GM21367 (cell line): ENCODE data around the gene LRP11.
"Not testable (repeated sequence)": the region's sequence is repeated elsewhere in the genome, so short reads cannot be mapped to it uniquely, and the experiment has no call there.

Experiments
- ATAC-seq: cut with Tn5 transposase; IDR thresholded peaks from one replicate; pipeline ENCODE4 v1.9.1; 2021; ENCODE audit not compliant: unreplicated experiment

The LRP11 gene

DNA sequence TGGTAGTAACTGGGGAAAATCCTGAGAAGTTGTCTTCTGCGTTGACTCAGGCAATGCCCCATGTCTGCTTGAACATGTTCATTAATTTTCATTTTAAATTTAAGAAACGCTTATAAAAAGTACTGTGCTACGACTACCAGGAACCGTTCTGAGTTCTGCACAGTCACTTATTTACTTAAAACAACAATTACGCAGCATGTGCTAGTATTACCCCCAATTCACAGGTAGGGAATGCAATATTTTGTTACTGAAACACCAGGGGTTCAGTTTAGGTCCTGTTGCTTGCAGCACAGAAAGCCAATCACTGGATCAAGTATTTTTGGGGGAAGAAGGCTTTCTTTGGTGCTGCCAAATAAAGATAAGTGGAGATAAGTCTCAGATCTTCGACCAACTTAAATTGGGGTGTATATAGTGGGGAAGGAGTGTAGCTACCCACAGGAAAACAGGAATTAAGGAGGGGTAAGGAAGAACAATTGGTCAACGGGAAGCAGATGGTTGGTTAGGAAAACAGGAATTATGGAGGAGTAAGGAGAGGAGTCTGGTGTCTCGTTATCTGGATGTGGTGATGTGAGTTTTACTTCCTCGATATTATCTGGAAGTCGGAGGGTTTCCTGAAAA, 5.2 kb upstream of the LRP11 start:
- no peak for ATAC-seq

- no peak for ATAC-seq
Observed at GRCh38 chr6:149867876-149868640, 3.9 kb upstream of the LRP11 start.

DNA sequence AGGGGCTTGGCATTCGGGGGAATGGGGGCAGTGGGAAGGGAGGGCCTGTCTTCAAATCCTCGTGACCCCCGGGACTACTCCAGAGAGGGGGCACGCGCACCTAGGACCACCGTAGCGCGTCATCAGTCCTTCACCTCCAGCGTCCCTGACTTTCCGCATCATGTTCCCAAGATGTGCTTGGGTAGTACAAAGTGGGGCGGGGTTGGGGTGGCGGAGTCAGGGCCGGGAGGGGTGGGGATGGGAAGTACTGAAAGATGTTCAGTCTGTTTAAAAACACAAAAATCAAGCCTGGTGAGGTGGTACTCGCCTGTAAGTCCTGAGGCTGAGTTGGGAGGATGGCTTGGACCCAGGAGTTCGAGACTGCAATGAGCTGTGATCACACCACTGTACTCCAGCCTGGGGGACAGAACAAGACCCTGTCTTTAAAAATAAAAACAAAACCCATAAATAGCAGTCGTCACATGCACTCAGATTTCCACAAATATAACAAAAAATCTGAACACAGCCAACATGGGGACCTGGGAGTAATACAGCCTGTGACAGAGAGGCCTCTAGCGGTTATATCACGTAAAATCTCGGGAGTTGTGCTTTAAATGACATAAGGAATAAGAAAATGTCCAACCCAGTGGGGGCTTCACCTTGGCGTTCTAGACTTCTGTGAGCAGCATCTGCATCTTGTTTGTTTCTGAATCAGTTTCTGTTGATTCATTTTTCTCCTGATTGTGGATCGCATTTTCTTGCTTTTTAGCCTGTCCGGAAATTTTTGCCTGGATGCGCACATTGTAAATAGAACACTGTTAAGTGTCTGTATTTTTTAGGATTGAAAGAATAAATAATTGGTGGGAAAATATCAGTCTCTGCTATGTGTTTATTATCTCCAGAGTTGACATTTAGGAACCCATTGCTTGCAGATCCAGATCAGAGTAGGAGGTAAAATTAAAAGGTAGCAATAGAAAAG, 698 bp upstream of the LRP11 start:
- ATAC-seq: no peak

DNA sequence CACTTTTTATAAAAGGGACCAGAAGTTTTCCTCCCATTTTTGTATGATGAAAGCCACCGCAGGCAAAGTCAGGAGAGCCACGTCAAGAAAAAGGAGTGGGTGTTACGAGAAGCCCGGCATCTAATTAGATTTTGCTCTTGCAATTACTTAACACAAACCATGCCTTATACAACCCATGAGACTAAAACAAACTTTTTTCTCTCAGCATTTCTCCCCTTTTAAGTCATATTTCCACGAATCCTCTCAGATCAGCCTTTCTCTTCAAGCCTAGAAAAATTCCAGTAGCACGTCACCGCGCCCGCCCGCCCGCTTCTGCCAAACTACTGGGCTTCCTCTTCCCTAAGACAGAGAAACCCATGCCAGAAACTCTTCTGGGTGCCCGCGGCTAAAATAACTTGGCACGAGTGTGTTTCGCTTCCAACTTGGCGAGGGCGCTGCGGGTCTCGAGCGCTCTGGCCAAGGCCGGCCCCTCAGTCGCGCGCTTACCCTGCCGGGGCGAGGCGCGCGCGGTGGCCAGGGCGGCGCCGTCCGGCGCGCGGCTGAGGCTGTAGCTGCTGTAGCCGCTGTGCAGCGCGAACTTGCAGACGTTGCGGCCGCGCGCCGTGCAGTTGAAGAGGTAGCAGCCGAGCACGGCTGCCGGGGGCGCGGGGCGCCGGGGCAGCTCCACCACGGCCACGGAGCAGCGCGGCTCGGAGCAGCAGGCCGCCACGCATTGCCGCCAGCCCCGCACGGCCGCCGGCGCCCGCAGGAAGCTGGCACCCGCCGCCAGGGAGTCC, 1.0 kb downstream of the LRP11 start:
- peak; percentile 41 for ATAC-seq

DNA sequence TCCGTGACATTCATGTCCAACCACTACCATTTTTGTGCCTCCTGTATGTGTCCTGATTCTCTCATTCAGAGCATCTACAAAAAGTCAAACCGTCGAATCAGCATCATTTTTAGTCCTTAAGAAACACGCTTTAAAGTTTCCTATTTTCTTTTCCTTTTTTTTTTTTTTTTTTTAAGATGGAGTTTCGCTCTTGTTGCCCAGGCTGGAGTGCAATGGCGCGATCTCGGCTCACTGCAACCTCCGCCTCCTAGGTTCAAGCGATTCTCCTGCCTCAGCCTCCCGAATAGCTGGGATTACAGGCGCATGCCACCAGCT, 1.8 kb downstream of the LRP11 start:
- not testable (repeated sequence) for ATAC-seq

- no peak for ATAC-seq
Observed at GRCh38 chr6:149861603-149862423, 2.3 kb downstream of the LRP11 start.

- ATAC-seq: no peak
Observed at GRCh38 chr6:149860834-149861602, 3.1 kb downstream of the LRP11 start.

DNA sequence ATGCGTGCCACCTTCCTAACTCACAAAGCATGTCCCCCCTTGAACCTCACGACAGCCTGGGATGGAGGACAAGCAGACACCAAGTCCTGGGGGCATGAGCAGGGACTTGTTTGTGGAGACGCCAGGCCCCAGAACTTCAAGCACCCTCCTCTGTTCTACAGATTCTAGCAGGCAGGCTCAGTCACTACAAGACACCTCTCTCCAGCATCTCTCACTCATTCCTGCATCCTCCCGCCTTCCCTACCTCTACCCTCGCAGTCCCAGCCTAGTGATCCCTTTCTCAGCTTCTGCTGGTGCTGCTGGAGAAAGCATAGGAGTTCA, 3.7 kb downstream of the LRP11 start:
- ATAC-seq: no peak

GRCh38 chr6:149859938-149860337, 4.2 kb downstream of the LRP11 start:
- ATAC-seq: no peak

DNA sequence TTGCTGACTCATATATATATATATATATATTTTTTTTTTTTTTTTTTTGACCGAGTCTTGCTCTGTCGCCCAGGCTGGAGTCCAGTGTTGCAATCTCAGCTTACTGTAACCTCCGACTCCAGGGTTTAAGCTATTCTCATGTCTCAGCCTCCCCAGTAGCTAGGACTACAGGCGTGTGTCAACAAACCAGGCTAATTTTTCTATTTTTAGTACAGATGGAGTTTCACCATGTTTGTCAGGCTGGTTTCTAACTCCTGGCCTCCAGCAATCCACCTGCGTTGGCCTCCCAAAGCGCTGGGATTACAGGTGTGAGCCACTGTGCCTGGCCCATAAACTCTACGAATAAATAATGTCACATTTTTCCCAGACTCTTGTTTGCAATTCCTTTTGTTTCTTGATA, 4.8 kb downstream of the LRP11 start:
- ATAC-seq: no peak

DNA sequence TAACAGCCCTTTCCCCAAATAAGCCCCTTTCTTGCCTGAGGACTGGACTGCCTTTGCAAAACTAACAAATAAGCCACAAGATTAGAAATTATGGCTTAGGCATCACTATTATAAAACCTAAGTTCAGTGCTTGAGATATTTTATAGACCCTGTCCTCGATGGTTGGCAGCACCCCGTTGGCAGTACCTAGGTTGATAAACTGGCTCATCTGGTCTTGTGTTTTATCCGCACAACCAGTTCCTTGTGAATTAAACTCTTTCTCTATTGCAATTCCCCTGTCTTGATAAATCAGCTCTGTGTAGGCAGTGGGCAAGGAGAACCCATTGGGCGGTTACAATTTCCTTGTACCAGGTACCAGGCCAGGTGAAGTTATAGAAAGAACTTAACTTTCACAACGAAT, 6.6 kb downstream of the LRP11 start:
- no peak for ATAC-seq

DNA sequence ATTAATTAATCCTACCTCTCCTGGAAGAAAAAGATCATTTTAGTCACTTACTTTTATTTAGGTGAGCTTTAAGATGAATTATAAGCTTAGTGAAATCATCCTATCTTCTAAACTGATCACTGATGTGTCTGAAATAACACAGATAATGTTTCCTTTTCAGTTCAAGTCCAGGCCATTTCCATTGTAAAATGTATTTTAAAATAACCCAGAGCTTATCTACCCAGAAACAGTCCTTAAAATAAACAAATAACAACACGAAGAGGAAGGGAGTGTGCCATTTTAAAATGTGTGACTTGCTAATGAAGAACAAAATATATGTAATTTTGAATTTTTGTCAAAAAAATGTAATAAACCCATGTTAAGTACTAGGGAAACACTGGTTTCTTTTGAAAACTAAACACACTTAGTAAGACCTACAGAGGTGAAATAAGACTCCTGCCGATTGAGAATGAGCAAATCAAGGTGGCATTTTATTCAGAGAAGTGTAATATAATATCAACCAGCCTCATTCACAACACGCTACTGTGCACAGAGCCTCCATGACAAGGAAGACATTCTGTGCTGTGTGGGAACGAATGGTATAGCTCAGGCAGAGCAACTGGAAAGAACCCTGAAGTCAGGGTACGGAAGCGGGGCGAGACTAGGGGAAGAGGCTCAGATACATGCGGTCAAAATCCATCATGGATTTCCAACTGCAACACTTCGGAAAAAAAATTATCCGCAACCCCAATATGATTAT, 7.7 kb downstream of the LRP11 start:
- no peak for ATAC-seq

DNA sequence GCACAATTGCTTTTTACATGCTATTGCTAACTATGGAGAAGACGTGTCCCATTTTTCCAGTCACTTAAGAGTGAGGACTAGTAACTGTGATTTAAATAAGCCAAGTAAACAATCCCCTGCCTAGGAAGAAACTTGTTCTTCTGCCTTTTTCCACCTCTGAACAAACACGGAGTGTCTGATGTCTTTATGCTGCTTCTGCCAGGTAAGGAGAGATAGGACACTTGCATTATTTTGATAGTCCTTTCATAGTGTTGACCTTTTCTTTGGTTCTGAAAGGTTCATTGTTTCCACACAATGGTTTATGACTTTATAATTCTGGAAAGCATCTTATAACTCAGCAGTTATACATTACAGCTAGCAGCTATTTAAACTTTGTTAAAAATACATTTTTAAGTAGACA, 8.4 kb downstream of the LRP11 start:
- no peak for ATAC-seq

GRCh38 chr6:149855040-149855654, 9.0 kb downstream of the LRP11 start:
- ATAC-seq: no peak

GRCh38 chr6:149854532-149854931, 9.6 kb downstream of the LRP11 start:
- ATAC-seq: no peak

DNA sequence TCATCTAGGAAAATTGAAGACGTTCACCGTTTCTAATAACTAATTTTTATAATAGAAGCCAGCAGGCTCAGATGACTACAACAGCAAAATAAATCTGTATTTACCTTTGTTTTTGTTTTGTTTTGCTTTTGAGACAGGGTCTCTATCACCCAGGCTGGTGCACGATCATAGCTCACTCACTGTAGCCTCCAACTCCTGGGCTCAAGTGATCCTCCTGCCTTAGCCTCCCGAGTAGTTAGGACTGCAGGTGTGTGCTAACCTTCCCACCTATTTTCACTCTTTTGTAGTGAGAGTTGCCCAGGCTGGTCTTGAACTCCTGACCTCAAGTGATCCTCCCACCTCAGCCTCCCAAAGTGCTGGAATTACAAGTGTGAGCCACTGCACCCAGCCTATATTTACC, 10.1 kb downstream of the LRP11 start:
- not testable (repeated sequence) for ATAC-seq

GRCh38 chr6:149852881-149853280, 11.3 kb downstream of the LRP11 start:
- no peak for ATAC-seq

DNA sequence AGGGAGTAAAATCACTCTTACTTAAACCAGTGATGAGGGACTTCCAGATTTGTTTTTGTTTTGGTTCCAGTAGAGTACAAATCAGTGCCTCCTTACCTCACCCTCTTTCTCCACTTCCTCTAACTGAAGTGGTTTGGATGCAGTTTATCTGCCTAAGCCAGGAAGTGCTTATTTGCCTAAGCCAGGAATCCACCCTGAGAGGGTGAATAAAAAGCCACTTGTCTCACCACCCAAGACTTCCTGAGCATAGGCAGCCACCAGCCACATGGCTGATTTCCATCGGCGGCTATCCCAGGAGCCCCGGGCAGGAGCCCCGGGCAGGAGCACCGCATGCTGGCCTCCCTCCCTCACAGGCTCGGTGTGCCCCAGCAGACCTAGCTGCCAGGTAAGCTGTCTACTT, 12.0 kb downstream of the LRP11 start:
- peak; percentile 45 for ATAC-seq
